GM13977 (cell line): ENCODE measurements around the gene HOXC9.

Experiments
- DNase-seq: peaks from one replicate; pipeline ENCODE4 v3.0.0; 2012; ENCODE audit warnings: low spot score
- CTCF ChIP-seq: IDR thresholded peaks from 2 replicates; pipeline ENCODE4 v1.5.1; 2012; ENCODE audit warnings: mild to moderate bottlenecking, control low read depth; ENCODE audit not compliant: insufficient read depth; ENCODE audit errors: extremely low read depth, missing control alignments
- in situ Hi-C: fragments of 300-500 bp; cut with MboI; formaldehyde crosslinking; loops from one replicate; pipeline ENCODE4 v1.12.0; 2022; ENCODE audit warnings: low sequenced_read_pairs, low pct_unique_long_range_greater_than_20kb, mixed read lengths, inconsistent platforms; ENCODE audit not compliant: unreplicated experiment

The HOXC9 gene

DNA sequence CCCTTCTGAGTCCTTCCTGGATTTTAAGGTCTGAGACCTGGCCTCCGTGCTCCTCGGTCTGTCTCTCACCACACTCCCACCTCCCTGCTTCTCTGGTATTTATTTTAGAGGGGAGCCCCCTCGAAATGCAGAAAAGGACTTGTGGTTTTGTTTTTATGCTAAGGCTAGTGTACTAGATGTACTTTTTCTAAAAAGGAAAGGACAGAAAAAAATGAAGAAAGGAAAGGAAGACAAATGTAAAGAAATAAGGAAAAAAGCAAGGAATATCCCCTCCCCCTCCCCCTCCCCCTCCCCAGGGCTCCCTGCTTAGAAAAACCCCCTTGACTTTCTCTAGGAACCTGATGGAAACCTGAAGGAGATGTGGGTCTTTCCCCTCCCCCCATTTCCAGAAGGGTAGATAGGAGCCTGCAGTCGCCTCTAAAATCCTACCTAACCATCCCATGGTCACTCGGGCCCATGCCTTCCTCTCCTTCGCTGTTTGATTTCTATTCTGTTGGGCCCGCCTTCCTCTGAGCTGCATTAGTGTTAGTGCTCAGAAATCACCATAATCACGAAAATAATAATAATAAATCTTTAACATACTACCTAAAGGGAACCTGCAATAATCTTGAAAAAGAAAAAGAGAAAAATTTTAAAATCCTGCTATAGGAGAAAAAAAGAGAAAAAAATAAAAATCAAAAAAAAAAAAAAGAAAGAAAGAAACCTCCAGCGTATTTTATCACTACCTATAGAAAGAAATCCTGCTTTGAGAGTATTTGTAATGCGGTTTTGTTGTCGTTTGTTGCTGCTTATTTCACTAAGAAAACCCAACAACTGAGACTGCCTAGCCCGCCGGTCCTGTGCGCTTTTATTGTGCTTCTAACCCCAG lies 11.9 kb downstream of the HOXC9 start:
- no peak for DNase-seq
- in situ Hi-C loops = loop anchor here (25.0 kb wide), 1 partner anchor 350 kb away; the partner anchor contains the start of gene GPR84
- no peak for TF ChIP-seq CTCF

- in situ Hi-C loops = loop anchor here (25.0 kb wide), 1 partner anchor 349 kb away; the partner anchor contains the start of gene GPR84
- no peak for TF ChIP-seq CTCF
- DNase-seq = no peak
These were observed 12.9 kb downstream of the HOXC9 start for GRCh38 chr12:54012631-54013409.

DNA sequence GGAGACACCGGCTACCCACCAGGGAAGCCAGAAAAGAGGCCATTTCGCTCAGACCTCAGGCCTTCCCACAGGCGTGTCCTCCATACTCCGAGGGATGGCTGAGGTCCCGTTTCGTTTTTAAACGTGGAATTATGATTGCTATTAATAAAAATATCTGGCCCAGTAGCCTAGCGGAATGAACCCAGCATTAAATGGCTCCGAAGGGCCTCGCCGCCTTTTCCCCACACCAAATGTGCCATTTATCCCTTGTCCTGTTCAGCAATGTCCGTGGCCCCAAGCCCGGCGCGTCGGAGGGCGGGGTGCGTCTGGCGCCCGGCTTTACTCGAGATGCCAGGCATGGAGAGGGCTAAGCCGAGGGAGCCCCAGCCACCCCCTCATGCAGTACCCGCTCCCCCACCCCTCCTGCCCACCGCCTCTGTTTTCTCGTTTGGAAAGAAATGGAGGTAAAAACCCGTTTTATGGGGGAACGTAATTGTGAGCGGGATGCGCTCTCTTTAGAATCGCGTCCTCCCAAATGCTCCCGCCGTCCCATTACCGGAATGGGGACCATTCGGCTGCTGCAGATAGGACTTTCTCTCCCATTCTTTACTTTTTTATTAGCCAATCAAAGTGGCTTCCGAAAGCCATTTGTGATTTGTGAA lies 14.5 kb downstream of the HOXC9 start:
- no peak for TF ChIP-seq CTCF
- in situ Hi-C loops = loop anchor here (25.0 kb wide), 1 partner anchor 348 kb away; the partner anchor contains the start of gene GPR84
- no peak for DNase-seq

- no peak for TF ChIP-seq CTCF
- in situ Hi-C loops = loop anchor here (25.0 kb wide), 1 partner anchor 347 kb away; the partner anchor contains the start of gene GPR84
These were observed 15.3 kb downstream of the HOXC9 start for GRCh38 chr12:54015018-54015931.

GRCh38 chr12:54016051-54016450 lies 16.1 kb downstream of the HOXC9 start:
- DNase-seq = no peak
- in situ Hi-C loops = loop anchor here (25.0 kb wide), 1 partner anchor 346 kb away; the partner anchor contains the start of gene GPR84
- no peak for TF ChIP-seq CTCF

More at GRCh38 chr12:54015018-54015931, 15.3 kb downstream of the HOXC9 start:
- no peak for DNase-seq
